ENCODE measurements around the gene CHAD. TPM values are rescaled to one million over a fixed set of nuclear protein-coding genes. Genes with fewer than 3 reads are reported as not detected.
A peak's percentile ranks its signal among the peaks of the same experiment; 100 is the strongest.

CHAD gene, protein sequence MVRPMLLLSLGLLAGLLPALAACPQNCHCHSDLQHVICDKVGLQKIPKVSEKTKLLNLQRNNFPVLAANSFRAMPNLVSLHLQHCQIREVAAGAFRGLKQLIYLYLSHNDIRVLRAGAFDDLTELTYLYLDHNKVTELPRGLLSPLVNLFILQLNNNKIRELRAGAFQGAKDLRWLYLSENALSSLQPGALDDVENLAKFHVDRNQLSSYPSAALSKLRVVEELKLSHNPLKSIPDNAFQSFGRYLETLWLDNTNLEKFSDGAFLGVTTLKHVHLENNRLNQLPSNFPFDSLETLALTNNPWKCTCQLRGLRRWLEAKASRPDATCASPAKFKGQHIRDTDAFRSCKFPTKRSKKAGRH
- total RNA-seq (under 1 TPM; 0.79 to 0.81 TPM), polyA plus RNA-seq (ENCODE audit: insufficient read depth, low read depth, low replicate concordance) (2.9 TPM)
- long read RNA-seq, donor 1, transcript CHAD-203 (4 exons, 1,789 nt): major isoform, 7 of 7 reads
- long read RNA-seq, donor 1, partial matches to known transcripts: 0 of 7 reads
- long read RNA-seq, donor 1, other reads (novel, unspliced or antisense): 0 of 7 reads
- long read RNA-seq, donor 2, partial matches to known transcripts: 0 of 3 reads
- long read RNA-seq, donor 2, other reads (novel, unspliced or antisense): 0 of 3 reads

- no peak within 1 kb of the TSS for H3K27ac ChIP-seq
- intact Hi-C loops (cut with DNase I; ENCODE audit: low total_unique reads): no loop called here
- DNase-seq: no peak
- no peak for TF ChIP-seq CTCF (IDR thresholded peaks at IDR 0.05)
- TF ChIP-seq POLR2A (IDR thresholded peaks at IDR 0.05): no peak
- no peaks in the 10 kb centered on the region for H3K36me3 ChIP-seq (ENCODE audit: low read depth, missing control alignments)
- peaks cover 45% of the 10 kb centered on the region for H3K4me1 ChIP-seq
- WGBS, 2 donors: 3 to 21% methylated on average over 6 to 71 of the region's 71 CpGs
- peak within 1 kb of the TSS in 1 of 2 donors; percentile 53 for H3K4me3 ChIP-seq
- no peaks in the 10 kb centered on the region for H3K27me3 ChIP-seq
- no peaks in the 10 kb centered on the region for H3K9me3 ChIP-seq
Measured at GRCh38 chr17:50468304-50469207, at the start of gene CHAD. Gene CHAD, minus strand, starts transcription at chr17:50468880. Its CDS starts 67 bp downstream, at chr17:50468813.

GRCh38 chr17:50517504-50518383 is 49.1 kb upstream of the CHAD start:
- H3K4me3 ChIP-seq: no peak overlapping the region
- peaks cover 44% of the 10 kb centered on the region for H3K4me1 ChIP-seq
- TF ChIP-seq CTCF (IDR thresholded peaks at IDR 0.05): no peak
- TF ChIP-seq POLR2A (IDR thresholded peaks at IDR 0.05): no peak
- no peaks in the 10 kb centered on the region for H3K27me3 ChIP-seq
- peak overlapping the region; percentile 66 to 82 for H3K27ac ChIP-seq
- H3K9me3 ChIP-seq: no peaks in the 10 kb centered on the region
- no peak for DNase-seq
- WGBS, 2 donors: 89 to 90% methylated on average over 7 to 8 of the region's 8 CpGs
- intact Hi-C loops (cut with DNase I; ENCODE audit: low total_unique reads): no loop called here
- H3K36me3 ChIP-seq (ENCODE audit: low read depth, missing control alignments): no peaks in the 10 kb centered on the region

DNA sequence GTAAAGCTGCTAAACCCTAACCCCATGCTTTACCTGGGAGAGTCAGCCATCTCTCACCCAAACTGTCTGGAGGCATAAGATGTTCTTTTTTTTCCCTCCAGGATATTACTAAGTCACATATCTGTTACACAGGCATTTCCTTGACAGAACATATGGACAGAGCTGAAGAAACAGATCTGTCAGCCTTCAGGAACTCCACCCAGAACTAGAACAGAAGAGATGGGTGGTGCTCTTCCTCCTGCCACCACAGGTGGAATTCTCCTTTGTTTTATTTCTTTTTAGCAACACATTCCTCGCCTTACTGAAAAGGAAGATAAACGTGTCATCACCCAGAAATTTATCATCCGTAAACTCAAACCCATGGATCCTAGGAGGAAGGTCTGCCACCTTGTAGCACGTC is 48.3 kb upstream of the CHAD start:
- DNase-seq: no peak
- no peaks in the 10 kb centered on the region for H3K36me3 ChIP-seq (ENCODE audit: low read depth, missing control alignments)
- peaks cover 47% of the 10 kb centered on the region for H3K4me1 ChIP-seq
- WGBS, 2 donors: 85 to 86% methylated on average over 4 of the region's 4 CpGs
- H3K9me3 ChIP-seq: no peaks in the 10 kb centered on the region
- H3K27ac ChIP-seq: no peak overlapping the region
- H3K27me3 ChIP-seq: no peaks in the 10 kb centered on the region
- H3K4me3 ChIP-seq: no peak overlapping the region
- no peak for TF ChIP-seq POLR2A (IDR thresholded peaks at IDR 0.05)
- no peak for TF ChIP-seq CTCF (IDR thresholded peaks at IDR 0.05)
- intact Hi-C loops (cut with DNase I; ENCODE audit: low total_unique reads): no loop called here

All from testis (tissue), 5 donors.